Neuron (in vitro differentiated cells): ENCODE measurements around the gene GORAB.
A peak's percentile ranks its signal among the peaks of the same experiment; 100 is the strongest.

Experiments used
- H2AFZ ChIP-seq: one replicate; pipeline ENCODE4 v1.6.1; 2013; ENCODE audit warnings: low read depth, mild to moderate bottlenecking, inconsistent platforms, low read length, moderate library complexity
- H3K27me3 ChIP-seq: one replicate; pipeline ENCODE4 v1.6.1; 2013; ENCODE audit warnings: low read length; ENCODE audit not compliant: insufficient read depth
- H3K36me3 ChIP-seq: one replicate; pipeline ENCODE4 v1.6.1; 2013; ENCODE audit warnings: low read length; ENCODE audit not compliant: insufficient read depth
- H3K4me1 ChIP-seq: one replicate; pipeline ENCODE4 v1.6.1; 2013; ENCODE audit warnings: low read length; ENCODE audit not compliant: insufficient read depth
- H3K4me3 ChIP-seq: 2 replicates; pipeline ENCODE4 v1.5.1; 2013; ENCODE audit warnings: mild to moderate bottlenecking, low read length, moderate library complexity
- H3K9me3 ChIP-seq: one replicate; pipeline ENCODE4 v1.6.1; 2013; ENCODE audit warnings: low read length

Gene GORAB

DNA sequence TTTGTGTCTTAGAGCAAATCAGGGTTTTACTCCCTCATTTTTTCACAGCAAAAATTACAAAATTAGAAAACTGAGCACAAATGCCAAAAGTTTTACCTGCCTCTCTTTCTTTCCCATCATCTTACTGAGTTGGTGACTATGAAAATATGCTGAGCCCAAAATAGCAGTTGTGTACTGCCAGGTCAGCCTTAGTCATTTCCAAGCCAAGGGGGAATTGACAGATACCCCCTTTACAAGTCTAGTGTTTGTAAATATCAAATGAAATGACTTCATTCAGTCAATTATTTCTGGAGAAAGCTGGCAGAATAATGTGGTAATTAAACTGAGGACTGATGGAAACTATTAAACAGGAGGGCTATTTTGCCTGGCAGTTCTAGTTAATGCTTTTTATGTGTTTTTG is 11.4 kb upstream of the GORAB start:
- Histone ChIP-seq H3K36me3 (no peaks in the 10 kb centered on the region), H2AFZ (no peak overlapping the region), H3K4me1 (no peaks in the 10 kb centered on the region), H3K4me3 (no peak overlapping the region), H3K27me3 (no peaks in the 10 kb centered on the region), H3K9me3 (no peaks in the 10 kb centered on the region)

DNA sequence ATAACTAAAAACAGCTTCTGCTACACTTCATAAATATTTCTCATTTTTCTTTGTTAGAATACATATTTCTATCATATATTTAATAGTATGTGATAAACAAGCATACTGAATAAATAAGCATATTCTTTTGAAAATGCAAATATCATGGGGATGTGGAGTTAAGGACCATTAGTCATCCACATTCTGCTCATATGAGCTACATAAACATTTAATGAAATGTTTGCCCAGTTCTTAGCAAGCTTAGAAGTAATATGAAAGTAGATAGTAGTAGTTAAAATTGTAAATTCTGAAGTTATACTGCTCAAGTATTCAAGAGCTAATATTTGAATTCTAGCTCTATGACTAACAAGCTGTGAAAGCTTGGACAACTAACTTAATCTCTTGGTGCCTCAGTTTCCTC is 10.1 kb upstream of the GORAB start:
- no peak overlapping the region for H2AFZ ChIP-seq
- H3K27me3 ChIP-seq, result no peaks in the 10 kb centered on the region
- H3K36me3 ChIP-seq, result no peaks in the 10 kb centered on the region
- no peaks in the 10 kb centered on the region for H3K4me1 ChIP-seq
- no peaks in the 10 kb centered on the region for H3K9me3 ChIP-seq
- H3K4me3 ChIP-seq, result no peak overlapping the region

DNA sequence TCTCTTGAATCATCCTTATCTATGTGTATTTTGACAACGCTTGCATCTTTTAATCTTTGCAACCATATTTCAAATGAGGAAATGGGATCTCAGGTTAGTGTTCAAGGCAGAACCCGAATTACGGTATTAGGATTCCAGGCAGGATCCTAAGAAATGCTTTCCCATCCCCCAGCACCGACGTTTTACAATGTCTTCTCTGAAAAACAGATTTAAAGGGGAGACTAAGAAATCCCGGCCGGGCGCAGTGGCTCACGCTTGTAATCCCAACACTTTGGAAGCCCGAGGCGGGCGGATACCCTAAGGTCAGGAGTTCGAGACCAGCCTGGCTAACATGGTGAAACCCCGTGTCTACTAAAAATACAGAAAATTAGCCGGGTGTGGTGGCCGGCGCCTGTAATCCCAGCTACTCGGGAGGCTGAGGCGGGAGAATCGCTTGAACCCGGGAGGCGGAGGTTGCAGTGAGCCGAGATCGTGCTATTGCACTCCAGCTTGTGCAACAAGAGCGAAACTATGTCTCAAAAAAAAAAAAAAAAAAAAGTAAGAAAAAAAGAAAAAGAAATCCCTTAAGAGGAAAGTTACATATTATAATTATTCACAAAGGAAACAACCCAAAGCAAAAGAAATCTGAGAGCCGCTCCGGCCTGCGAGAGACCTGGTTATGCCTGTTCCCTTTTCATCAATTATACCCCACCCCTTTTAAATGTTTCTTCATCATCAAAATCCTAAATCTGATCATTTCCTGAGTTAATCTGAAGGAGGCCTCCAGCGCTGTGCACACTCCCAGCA is 801 bp upstream of the GORAB start:
- H3K4me3 ChIP-seq, result peak overlapping the region; percentile 66
- peaks cover 10% of the 10 kb centered on the region for H3K4me1 ChIP-seq
- H3K9me3 ChIP-seq, result no peaks in the 10 kb centered on the region
- H3K36me3 ChIP-seq, result peaks cover under 1% of the 10 kb centered on the region
- H3K27me3 ChIP-seq, result no peaks in the 10 kb centered on the region
- peak overlapping the region; percentile 84 for H2AFZ ChIP-seq

DNA sequence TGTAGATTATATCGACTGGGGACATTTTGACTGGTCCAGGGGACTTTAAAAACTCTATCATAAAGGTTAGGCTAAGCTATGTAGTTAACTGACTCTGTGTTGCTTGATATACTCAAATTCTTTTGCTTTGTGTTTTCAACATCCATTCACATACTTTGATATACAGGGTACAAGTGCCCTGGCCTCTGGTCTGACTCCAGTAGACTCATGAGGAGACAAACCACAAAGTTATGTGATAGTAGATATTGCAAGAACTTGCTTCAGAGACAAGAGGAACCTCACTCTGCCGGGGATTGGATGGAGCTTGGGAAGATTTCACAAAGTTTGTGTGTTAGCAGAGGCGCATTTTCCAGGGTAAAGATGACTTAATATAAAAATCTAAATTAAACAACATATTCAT is 1.3 kb downstream of the GORAB start:
- Histone ChIP-seq H3K36me3 (peaks cover 3% of the 10 kb centered on the region), H3K4me1 (peaks cover 10% of the 10 kb centered on the region), H3K27me3 (no peaks in the 10 kb centered on the region), H3K4me3 (peak overlapping the region; percentile 66), H2AFZ (no peak overlapping the region), H3K9me3 (no peaks in the 10 kb centered on the region)

DNA sequence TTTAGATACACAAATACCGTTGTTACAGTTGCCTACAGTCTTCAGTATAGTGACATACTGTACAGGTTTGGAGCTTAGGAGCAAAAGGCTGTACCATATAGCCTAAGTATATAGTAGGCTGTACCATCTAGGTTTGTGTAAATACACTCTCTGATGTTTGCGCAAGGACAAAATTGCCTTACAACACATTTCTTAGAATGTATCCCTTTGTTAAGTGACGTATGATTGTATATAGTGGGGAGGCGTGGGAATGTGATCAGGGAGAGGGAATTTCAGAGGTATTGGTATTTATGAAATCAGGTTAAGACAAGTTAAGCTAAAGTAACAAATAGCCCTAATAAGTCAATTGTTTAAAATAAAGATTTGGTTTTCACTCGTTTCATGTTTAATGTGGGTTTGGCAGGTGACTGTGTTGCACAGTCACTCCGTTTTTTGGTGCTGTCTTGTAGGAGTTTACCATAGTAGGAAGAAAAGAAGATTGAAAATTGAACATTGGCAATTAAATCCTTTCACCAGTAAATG is 2.7 kb downstream of the GORAB start:
- Histone ChIP-seq H3K4me1 (peaks cover 10% of the 10 kb centered on the region), H3K4me3 (no peak overlapping the region)

DNA sequence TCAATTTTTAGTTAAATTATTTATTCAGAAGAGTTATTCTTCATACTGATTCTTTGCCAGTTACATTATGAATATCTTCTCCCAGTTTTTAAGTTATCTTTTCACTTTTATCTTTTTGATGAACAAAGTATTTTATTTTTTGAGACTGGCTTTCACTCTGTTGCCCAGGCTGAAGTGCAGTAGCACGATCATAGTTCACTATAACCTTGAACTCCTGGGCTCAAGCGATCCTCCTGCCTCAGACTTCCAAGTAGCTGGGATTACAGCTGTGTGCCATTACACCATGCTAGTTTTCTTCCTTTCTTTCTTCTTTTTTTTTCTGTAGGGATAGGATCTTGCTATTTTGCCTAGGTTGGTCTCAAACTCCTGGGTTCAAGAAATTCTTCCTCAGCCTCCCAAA is 3.5 kb downstream of the GORAB start:
- no peak overlapping the region for H2AFZ ChIP-seq
- H3K36me3 ChIP-seq, result peaks cover 15% of the 10 kb centered on the region
- H3K4me1 ChIP-seq, result peaks cover 10% of the 10 kb centered on the region
- H3K9me3 ChIP-seq, result no peaks in the 10 kb centered on the region
- H3K4me3 ChIP-seq, result no peak overlapping the region
- no peaks in the 10 kb centered on the region for H3K27me3 ChIP-seq

More for the DNA sequence above, 2.7 kb downstream of the GORAB start:
- no peaks in the 10 kb centered on the region for H3K27me3 ChIP-seq
- no peaks in the 10 kb centered on the region for H3K9me3 ChIP-seq
- H3K36me3 ChIP-seq, result peaks cover 10% of the 10 kb centered on the region
- H2AFZ ChIP-seq, result no peak overlapping the region

DNA sequence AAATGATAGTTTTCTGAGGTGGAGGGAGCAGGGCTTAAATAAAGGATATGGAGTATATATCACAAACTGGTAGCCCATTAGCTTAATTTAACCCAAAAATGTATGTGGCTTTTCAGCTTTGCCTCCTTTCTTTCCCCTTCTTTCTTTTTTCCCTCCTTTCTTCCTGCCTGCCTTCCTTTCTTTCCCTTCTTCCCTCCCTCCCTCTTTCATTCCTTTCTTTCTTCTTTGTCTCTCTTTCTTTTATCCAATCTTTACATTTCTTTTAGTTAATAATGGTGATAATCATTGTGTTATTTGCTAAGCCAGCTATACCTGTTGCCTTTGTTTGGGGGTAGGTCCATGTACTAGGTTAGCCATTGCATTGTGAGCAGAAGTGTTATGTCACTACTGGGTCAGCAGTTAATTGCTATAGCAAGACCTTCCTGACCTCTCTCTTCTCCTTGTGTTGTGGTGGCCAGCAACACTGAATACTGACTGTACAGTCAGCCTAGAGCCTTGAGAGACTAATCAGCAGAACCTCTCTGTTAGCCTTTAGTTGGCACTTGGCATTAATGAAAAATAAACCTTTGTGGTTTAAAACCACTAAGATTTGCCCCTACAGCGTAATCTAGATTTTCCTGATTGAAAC is 5.1 kb downstream of the GORAB start:
- no peak overlapping the region for H2AFZ ChIP-seq
- H3K36me3 ChIP-seq, result peaks cover 24% of the 10 kb centered on the region
- H3K9me3 ChIP-seq, result no peaks in the 10 kb centered on the region
- no peak overlapping the region for H3K4me3 ChIP-seq
- H3K4me1 ChIP-seq, result peaks cover 10% of the 10 kb centered on the region
- H3K27me3 ChIP-seq, result no peaks in the 10 kb centered on the region

DNA sequence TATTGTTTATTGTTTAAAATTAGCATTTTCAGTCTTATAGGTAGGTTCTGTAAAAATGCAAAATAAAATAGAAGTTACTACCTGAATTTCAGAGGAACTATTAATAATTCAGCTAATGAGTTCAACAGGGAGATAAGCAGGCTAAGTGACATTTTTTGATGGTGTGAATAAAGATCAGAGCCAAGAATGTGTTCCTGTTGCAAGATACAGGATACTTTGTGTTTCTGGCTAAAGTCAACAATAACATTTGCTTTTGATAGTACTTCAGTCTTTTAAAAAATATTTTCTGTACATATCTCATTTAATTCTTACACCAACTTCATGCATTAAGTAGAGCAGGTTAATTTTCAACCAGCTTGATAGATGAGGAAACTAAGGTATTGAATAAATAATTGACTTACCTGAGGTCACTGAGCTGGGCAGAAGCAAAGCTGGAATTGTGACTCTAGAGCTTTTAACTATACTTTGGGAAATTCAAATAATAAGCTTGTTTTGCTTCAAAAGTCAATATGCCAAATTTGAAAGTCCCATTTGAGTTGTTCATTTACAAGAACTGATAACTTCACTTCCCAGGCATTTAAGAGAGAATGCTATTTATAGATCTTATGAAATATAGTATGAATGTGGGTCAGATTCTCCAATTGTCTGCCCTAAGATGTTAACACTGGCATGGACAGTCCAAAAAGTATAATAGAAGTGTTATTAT is 6.0 kb downstream of the GORAB start:
- H3K4me1 ChIP-seq, result peaks cover 5% of the 10 kb centered on the region
- no peaks in the 10 kb centered on the region for H3K9me3 ChIP-seq
- H3K27me3 ChIP-seq, result no peaks in the 10 kb centered on the region
- H2AFZ ChIP-seq, result no peak overlapping the region
- H3K4me3 ChIP-seq, result no peak overlapping the region
- peaks cover 30% of the 10 kb centered on the region for H3K36me3 ChIP-seq

DNA sequence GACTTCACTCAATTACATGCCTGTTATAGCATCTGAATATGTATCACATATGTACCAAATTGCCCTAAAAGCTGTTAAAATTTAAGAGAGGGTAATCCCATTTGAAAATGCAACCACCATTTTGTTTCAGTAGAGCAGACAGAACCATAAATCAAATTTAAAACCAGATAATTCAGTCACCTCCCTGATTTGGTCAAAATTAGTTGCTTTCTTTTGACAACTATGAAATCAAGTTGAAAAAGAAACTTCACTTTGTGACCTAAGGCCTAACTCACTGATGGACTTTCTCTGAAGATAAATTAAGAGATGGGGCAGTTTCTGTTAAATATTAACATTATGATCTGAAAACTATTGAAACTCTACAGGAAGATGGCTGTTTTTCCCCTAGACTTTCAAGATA is 6.7 kb downstream of the GORAB start:
- peaks cover 37% of the 10 kb centered on the region for H3K36me3 ChIP-seq
- H3K4me3 ChIP-seq, result no peak overlapping the region
- no peaks in the 10 kb centered on the region for H3K4me1 ChIP-seq
- H3K27me3 ChIP-seq, result no peaks in the 10 kb centered on the region
- H3K9me3 ChIP-seq, result no peaks in the 10 kb centered on the region
- no peak overlapping the region for H2AFZ ChIP-seq

DNA sequence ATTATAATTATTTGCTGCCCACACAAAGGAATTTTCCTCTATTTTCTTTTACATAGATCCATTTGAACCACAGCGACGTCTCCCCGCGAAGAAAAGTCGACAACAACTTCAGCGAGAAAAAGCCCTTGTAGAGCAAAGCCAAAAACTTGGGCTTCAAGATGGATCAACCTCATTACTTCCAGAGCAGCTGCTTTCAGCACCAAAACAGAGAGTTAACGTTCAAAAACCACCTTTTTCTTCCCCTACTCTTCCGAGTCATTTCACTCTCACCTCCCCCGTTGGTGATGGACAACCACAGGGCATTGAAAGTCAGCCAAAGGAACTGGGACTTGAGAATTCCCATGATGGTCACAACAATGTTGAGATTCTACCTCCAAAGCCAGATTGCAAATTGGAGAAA is 7.2 kb downstream of the GORAB start:
- Histone ChIP-seq H3K27me3 (no peaks in the 10 kb centered on the region), H3K36me3 (peaks cover 42% of the 10 kb centered on the region)

DNA sequence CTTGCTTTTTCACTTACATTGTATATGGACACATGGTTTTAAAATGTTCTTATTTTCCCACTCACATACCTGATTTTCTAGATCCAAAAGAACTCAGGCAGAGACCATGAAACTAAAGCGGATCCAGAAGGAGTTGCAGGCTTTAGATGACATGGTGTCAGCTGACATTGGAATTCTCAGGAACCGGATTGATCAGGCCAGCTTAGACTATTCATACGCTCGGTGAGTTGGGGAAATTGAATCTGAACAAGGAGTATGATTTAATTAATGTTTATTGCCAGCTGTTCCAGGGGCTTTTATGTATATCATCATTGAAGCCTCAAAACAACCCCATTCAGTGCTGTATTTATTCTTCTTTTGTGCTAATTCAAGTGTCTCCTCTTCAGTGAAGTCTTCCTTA is 12.7 kb downstream of the GORAB start:
- Histone ChIP-seq H3K4me3 (no peak overlapping the region), H3K36me3 (peaks cover 81% of the 10 kb centered on the region), H2AFZ (no peak overlapping the region), H3K9me3 (peaks cover 2% of the 10 kb centered on the region), H3K27me3 (no peaks in the 10 kb centered on the region), H3K4me1 (no peaks in the 10 kb centered on the region)

More for the DNA sequence above, 7.2 kb downstream of the GORAB start:
- no peak overlapping the region for H3K4me3 ChIP-seq
- H3K9me3 ChIP-seq, result no peaks in the 10 kb centered on the region
- no peaks in the 10 kb centered on the region for H3K4me1 ChIP-seq
- H2AFZ ChIP-seq, result no peak overlapping the region

DNA sequence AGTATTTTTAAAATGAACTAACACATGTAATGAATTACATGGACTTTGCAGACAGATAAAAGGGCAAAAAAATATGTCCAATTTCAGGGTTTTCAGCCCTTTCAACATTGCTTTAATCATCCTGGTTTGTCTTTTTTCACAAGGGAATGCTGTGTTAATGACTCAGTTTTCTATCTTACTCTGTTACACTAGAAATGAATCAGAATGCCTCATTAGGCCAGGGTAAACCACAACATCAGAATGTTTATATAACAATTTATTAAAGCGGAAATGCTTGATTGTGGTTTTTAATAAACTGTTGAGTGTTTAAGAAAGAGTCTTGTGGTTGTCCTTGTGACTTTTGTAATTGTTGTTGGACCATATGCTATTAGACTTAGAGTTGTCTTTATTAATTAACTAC is 13.5 kb downstream of the GORAB start:
- peaks cover 74% of the 10 kb centered on the region for H3K36me3 ChIP-seq
- H3K4me3 ChIP-seq, result no peak overlapping the region
- no peaks in the 10 kb centered on the region for H3K4me1 ChIP-seq
- H3K9me3 ChIP-seq, result peaks cover 2% of the 10 kb centered on the region
- H3K27me3 ChIP-seq, result no peaks in the 10 kb centered on the region
- H2AFZ ChIP-seq, result no peak overlapping the region

DNA sequence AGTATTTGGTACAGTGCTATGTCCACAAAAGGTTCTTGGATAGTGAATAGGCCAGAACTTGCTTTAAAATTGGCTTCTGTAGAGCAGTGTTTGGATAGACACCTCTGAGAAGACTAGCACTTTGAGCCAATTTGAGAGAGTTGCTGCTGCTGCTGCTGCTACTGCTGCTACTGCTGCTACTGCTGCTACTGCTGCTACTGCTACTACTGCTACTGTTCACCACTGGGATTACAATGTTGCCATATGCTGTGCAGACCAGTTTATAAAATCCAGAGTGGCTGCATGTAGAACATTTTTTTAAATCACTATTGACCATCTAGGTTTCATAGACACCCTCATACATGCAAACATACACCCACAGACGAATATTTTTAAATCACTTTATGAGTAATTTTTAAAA is 15.3 kb downstream of the GORAB start:
- Histone ChIP-seq H3K36me3 (peaks cover 82% of the 10 kb centered on the region), H2AFZ (no peak overlapping the region), H3K27me3 (no peaks in the 10 kb centered on the region), H3K9me3 (peaks cover 2% of the 10 kb centered on the region), H3K4me3 (no peak overlapping the region), H3K4me1 (no peaks in the 10 kb centered on the region)
